GM19328 (cell line): Measurements from ENCODE around the gene GORASP1.
A peak's percentile ranks its signal among the peaks of the same experiment; 100 is the strongest.

Experiments used
- ATAC-seq: cut with Tn5 transposase; IDR thresholded peaks from one replicate; pipeline ENCODE4 v1.9.1; 2021; ENCODE audit warnings: mild to moderate bottlenecking, moderate library complexity; ENCODE audit not compliant: unreplicated experiment

GORASP1 gene

GRCh38 chr3:39126532-39127071 is 19.2 kb upstream of the GORASP1 start:
- no peak for ATAC-seq

GRCh38 chr3:39125841-39126500 is 18.5 kb upstream of the GORASP1 start:
- ATAC-seq: no peak

- ATAC-seq: no peak
Measured at GRCh38 chr3:39124876-39125840, 17.7 kb upstream of the GORASP1 start.

GRCh38 chr3:39122813-39123212 is 15.4 kb upstream of the GORASP1 start:
- ATAC-seq: peak; percentile 74

- no peak for ATAC-seq
Measured at GRCh38 chr3:39121621-39122020, 14.2 kb upstream of the GORASP1 start.

- no peak for ATAC-seq
Measured at GRCh38 chr3:39118931-39119660, 11.7 kb upstream of the GORASP1 start.

- no peak for ATAC-seq
Measured at GRCh38 chr3:39118079-39118478, 10.7 kb upstream of the GORASP1 start.

GRCh38 chr3:39115870-39116269 is 8.4 kb upstream of the GORASP1 start:
- ATAC-seq: no peak

GRCh38 chr3:39114456-39114855 is 7.0 kb upstream of the GORASP1 start:
- no peak for ATAC-seq

- no peak for ATAC-seq
Measured at GRCh38 chr3:39113291-39113690, 5.9 kb upstream of the GORASP1 start.

- ATAC-seq: no peak
Measured at GRCh38 chr3:39112535-39112934, 5.1 kb upstream of the GORASP1 start.

GRCh38 chr3:39112113-39112512 is 4.7 kb upstream of the GORASP1 start:
- no peak for ATAC-seq

GRCh38 chr3:39110041-39110639 is 2.7 kb upstream of the GORASP1 start:
- ATAC-seq: no peak

- ATAC-seq: no peak
Measured at GRCh38 chr3:39109086-39109485, 1.7 kb upstream of the GORASP1 start.

- ATAC-seq: peak; percentile 65
Measured at GRCh38 chr3:39108200-39108710, 828 bp upstream of the GORASP1 start.

GRCh38 chr3:39106851-39107387 is 508 bp downstream of the GORASP1 start:
- peak; percentile 16 for ATAC-seq

GRCh38 chr3:39106281-39106811 is 1.1 kb downstream of the GORASP1 start:
- no peak for ATAC-seq

- no peak for ATAC-seq
Measured at GRCh38 chr3:39105687-39106063, 1.8 kb downstream of the GORASP1 start.

- no peak for ATAC-seq
Measured at GRCh38 chr3:39104961-39105686, 2.3 kb downstream of the GORASP1 start.
